HG03575 (cell line): Measurements from ENCODE around the gene CPNE9.
"Not testable (repeated sequence)": the region's sequence is repeated elsewhere in the genome, so short reads cannot be mapped to it uniquely, and the experiment has no call there.

Experiments used
- ATAC-seq: cut with Tn5 transposase; IDR thresholded peaks from one replicate; pipeline ENCODE4 v1.9.1; 2021; ENCODE audit not compliant: unreplicated experiment, insufficient number of reproducible peaks, low FRiP score; ENCODE audit errors: extremely low read depth

CPNE9 gene

DNA sequence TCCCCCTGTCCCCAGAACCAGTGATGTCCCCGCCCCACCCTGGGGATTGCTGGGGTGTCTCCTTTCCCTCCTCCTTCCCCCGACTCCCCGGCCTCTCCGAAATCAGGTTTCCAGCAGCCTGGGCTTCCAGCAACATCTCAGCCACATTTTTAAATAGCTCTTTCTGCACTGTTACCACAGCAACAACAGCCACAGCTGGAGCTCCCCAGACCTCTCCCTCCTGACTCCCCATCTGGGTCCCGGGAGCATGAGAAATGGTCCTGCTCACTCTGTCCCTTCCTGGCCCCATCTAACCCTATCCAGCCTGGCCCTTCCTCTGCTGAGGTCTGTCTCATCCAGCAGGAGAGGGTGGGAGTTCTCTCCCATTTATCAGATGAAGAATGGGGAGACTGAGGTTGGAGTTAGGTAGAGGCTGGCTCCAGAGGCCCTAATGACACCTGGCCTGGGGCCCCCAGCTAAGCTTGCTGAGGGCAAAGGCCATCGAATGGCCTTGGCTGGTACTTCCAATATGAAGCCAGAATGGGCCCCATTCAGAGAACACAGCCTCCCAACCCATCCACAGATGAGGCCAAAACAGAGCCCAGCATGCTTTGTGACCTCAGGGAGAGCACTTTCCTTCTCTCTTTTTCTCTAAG, 64.6 kb downstream of the CPNE9 start:
- ATAC-seq = no peak

DNA sequence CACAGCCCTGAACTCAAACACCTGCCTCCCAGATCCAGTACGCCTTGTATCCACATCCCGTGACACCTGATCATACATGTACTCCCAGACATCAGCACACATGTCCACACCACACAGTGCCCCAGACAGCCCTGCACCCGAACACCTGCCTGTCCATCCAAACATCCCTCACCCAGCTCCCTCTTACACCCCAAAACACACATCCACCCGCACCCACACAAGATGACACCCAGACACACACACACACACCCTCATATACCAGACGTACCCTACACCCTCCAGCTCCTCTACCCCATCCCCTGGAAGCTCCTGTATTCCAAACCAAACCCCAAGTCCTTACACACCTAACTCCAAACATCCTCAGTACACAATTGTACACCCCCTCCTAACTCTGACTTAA, 65.4 kb downstream of the CPNE9 start:
- no peak for ATAC-seq

DNA sequence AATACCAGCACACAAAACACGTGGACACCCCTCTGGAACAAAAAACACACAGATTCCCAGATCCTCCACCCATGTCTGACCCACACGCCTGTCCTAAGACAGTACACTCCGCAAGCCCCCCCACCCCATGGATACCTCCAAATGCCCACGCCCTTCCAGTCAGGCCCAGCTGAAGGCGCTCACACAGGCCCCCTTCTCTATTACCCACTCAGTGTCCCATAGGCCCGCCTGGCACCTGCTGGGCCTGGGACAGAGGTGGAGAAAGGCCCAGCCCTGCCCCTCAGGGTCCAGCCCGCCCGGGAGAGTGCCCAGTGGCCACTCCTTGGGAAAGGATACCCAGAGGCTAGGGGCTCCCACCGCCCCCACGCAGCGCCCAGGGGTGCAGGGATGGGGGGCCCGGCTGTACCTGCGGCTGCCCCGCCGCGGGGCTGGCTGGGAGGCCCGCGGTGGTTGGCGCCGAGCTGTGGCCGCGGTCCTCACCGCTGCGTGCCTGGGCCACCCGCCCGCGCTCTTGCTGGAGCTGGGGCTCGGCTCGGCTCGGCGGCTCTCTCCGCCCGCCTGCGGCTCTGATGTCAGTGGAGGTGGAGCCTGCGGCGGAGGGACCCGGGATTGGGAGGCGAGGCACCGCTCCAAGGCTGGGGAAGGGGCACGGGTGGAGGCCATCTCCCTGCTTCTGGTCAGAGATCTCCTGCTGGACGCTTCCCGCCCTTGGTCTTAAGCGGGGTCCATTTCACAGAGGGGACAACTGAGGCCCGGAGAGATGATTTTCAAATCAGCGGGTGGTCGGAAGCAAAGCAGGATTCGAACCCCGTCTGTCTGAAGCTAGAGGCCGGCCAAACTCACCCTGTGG, 66.0 kb downstream of the CPNE9 start, which contains the start of gene CAMK1:
CAMK1 (minus strand) TSS at position 522 of the 850 bp plus-strand sequence. CDS start 2,198 bp downstream, outside the sequence.
- ATAC-seq = no peak

DNA sequence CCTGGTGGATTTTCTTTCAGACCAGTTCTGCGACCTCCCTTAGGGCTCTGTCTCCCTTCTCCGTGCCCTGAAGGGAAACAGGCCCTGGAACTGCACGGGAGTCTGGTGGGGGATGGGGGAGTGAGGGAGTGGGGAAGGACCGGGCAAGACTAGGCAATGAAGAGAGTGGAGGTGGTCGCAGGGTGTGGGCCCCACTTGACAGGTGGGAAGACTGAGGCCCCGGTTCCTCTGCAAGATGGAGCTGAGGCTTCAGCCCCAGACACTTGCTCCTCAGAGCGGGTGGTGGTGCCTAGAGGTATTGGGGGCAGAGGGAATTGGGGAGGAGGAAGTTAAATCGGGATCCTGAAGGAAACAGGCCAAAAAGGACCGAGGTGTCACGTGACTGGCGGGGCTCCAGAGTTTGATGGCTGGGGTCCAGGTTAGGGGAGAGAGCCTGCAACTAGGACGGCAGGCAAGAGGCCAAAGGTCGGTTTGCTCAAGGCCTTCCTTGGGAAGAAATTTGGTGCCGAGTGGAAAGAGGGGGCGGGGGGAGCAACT, 66.7 kb downstream of the CPNE9 start:
- no peak for ATAC-seq

DNA sequence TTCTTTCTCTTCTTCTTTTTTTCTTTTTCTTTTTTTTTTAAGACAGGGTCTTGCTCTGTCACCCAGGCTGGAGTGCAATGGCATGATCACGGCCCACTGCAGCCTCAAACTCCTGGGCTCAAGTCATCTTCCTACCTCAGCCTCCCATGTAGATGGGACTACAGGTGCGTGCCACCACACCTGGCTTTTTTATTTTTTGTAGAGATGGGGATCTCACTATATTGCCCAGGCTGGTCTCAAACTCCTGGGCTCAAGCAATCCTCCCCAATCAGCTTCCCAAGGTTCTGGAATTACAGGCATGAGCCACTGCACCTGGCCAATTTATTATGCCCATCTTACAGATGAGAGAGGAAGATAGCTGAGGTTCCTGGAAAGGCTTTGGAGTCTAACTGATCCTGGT, 67.4 kb downstream of the CPNE9 start:
- ATAC-seq = not testable (repeated sequence)

DNA sequence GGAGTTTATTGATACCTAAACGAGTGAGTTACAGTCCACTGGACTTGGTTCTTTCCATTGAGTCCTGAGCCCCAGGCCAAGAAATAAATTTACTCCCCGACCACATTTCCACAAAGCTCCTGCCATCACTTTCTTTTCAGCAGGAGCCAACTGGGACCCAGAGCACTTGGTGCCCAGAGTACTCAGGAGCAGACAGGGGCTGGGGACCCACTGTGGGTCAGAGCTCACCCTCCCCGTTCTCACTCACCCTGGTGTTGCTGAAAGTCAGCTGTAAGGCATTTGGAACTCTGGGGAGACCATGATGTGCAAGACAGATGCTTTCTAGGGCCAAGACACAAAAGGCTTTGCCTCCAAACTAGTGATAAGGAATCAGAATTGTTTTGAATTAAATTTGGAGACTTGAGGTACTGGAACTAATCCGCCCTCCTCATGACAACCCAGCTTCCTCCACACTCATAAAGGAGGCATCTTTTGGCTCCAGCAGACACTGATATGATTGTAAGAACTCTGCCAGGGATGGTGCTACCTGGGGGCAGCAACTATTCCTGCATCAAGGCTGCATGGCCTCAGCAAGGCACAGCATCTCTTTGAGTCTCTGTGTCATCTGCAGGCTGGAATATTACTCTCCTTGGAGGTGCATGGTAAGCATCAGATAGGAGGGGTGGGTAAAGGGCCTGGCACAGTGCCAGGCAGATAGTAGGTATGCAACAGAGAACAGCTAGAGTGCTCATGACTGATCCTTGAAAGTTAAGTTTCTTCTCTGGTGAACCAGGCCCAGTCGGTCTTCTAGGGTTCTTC, 73.5 kb downstream of the CPNE9 start:
- ATAC-seq = no peak

DNA sequence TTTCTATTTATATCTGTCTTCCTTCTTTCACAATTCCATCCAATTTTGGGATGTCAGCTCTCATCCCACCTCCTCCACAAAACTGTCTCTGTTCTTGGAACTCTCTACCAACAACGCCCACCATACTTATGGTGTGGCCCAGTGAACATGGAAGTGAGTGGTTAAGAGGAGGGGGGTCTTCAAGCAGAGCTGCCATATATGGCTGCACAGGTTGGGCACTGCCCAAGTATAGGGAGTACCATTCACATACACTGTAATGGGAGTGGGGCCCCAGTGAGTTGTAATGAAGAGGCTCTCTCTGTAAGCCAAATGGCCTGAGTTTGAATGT, 74.0 kb downstream of the CPNE9 start:
- ATAC-seq = no peak

DNA sequence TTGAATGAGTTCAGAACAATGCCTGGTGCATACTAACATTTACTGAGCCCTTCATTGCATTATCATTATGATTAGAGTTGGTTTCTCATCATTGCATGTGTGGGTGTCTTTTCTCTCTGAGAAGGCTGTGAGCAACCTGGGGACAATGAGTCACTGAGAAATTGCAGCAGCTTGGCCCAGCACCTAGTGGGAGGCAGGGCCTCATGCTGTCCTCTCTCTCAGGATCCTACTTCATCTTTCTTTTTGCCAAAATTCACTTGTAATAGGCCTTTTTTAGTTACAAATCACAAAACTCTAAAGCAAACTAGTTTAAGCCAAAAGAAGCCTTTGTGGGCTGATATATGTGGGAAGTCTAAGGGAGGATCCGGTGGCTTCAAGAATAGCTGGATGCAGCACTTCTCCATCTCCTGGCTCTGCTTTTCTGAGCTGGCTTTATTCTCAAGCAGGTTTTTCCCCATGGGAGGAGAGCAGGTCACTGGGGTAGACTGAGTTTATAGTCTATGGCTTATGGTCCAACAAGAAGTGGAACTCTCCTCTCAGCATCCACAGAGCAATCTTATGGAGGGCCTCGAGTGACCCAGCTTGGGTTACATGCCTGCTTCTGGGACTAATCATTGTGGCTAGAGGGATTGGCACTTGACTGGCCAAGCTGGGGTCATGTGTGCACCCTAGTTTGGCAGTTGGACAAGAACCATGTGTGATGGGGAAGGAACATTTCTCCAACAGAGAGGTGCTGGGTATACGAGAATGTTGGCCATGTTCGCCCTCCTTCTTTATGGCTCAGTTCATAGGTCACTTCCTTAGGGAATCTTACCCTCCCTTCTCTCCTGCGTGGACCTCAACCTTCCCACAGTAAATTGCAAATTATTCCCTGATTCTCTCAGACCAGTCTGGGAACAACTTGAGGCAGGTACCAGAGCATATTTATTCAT, 74.8 kb downstream of the CPNE9 start:
- ATAC-seq = no peak

DNA sequence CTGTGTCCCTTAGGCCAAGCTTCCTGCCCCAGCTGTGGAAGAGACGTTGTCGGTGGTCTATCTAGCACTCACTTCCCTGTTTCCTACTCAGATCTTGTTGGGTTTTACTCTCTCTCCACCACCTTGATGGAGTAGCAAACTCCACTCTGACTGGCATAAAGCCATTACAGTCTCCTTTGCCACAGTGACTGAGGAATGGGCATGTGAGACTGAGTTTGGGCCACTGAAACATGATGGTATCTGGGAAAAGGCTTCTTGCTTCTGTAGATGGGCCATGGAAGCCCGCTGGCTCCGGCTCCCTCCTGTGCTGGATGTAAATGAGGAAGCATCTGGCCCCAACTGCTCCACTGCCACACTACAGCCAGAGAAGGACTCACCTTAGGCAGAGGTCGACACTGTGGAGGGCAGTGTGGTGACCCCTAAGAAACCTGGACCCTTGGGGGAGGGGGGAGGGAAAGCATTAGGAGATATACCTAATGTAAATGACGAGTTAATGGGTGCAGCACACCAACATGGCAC, 75.5 kb downstream of the CPNE9 start:
- no peak for ATAC-seq
